ENCODE results near the gene RALGAPB. TPM values are rescaled to one million over a fixed set of nuclear protein-coding genes. Genes with fewer than 3 reads are reported as not detected.

Gene RALGAPB
- total RNA-seq, 4 donors from 2014 or later: 28.1 to 42.2 (median 34.7) TPM

DNA sequence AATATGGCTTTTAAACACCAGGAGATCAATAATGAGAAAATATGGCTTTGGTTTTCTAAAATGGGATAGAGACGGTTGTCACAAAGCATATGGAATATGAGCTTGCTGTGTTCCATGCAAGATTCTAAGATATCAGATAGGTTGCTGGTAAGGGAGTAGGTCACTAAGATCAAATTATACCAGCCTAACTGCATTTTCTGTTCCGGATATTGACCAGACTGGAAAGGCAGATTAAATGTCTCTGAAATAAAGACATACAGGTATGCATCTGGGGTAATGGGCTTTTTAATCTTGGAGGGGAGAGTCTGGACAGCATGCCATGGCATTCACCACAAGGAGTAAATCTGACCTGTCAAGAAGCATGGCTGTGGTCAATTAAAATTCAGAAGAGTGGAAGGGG is 73.1 kb downstream of the RALGAPB start:
- TF ChIP-seq, protein P1, sequence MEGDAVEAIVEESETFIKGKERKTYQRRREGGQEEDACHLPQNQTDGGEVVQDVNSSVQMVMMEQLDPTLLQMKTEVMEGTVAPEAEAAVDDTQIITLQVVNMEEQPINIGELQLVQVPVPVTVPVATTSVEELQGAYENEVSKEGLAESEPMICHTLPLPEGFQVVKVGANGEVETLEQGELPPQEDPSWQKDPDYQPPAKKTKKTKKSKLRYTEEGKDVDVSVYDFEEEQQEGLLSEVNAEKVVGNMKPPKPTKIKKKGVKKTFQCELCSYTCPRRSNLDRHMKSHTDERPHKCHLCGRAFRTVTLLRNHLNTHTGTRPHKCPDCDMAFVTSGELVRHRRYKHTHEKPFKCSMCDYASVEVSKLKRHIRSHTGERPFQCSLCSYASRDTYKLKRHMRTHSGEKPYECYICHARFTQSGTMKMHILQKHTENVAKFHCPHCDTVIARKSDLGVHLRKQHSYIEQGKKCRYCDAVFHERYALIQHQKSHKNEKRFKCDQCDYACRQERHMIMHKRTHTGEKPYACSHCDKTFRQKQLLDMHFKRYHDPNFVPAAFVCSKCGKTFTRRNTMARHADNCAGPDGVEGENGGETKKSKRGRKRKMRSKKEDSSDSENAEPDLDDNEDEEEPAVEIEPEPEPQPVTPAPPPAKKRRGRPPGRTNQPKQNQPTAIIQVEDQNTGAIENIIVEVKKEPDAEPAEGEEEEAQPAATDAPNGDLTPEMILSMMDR (IDR thresholded peaks at IDR 0.05; ENCODE audit: low read depth): no peak

DNA sequence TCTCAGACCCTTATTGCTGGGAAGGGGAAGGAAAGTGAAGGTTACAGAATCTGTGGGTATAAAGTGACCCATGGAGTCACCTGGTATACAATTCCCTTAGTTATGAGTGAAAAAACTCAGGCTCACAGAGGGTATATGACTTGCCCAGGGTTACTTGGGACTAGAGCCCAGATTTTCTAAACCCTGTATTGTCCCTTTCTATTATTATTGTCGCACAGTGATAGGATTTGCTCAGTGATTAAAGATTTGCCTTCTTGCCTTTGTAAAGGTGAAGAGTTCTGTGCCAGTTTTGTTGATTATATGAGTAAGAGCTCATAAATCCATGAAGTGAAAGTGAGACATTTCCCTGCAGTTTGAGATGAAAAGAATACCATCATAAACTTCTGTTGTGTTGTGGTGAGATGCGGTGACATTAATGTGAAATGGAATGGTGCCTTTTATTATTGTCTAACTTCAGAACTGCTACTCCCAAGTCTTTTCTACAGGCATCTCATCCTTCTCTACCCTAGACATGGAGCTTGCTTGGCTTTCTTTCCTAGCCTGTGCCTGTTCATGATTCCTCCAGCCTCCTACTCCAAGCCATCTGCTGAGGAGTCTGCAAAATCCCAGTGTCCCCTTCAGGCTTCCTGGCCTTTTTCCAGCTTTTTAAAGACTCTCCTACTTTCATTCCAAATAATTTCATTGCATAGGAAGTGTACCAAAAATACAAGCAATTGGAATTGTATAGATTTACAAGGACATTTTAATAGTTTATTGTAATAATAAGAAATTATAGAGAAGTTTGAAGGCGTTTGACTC is 74.8 kb downstream of the RALGAPB start:
- TF ChIP-seq, protein P1 (IDR thresholded peaks at IDR 0.05; ENCODE audit: low read depth): no peak

DNA sequence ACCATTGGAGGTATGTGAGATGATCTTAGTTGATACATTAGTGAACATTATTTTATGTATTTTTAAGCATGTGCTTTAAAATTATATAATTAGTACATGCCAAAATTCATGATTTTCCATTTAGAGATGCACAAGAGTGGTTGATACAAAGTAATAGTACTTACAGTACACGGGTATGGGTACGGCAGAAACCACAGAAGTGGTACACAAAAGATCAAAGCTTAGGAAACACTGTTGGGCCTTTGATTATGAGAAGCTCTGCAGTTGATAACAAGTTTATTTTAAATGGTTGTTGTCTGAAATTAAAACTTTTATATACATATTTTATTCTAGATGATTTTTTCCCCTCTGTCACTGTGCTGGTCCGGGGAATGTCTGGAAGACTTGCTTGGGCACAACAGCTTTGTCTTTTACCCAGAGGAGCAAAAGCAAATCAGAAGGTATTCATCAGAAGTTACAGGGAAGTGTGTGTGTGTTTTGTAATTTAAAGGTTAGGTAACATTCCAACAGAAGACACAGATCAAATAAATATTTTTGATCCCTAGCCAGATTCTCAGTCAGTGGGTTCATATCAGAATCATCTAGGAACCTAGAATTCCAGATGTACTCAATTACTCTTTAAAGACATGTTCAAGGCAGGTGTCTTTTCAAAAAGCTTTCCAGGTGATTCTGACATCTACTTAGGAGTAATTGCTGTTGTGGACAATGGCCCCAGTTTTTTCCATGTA is 75.9 kb downstream of the RALGAPB start:
- TF ChIP-seq, protein P1 (IDR thresholded peaks at IDR 0.05; ENCODE audit: low read depth): no peak

DNA sequence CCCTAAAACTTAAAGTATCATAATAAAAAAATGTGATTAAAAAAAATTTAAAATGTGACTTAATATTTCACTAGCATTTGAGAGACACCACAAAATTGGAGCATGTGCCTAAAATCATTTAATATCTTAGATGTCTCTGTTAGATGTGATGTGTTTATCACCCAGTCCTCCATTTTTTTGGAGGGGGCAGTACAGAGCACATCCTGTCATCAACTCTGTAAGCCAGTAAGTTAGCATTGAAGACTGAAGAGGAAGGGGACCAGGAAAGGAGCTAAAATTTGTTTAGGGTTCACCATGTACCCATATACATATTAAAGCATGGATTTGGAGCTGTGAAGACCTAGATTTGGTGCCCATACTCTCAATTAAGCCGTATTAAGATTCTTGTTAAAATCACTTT is 77.6 kb downstream of the RALGAPB start:
- TF ChIP-seq, protein P1 (IDR thresholded peaks at IDR 0.05; ENCODE audit: low read depth): no peak

DNA sequence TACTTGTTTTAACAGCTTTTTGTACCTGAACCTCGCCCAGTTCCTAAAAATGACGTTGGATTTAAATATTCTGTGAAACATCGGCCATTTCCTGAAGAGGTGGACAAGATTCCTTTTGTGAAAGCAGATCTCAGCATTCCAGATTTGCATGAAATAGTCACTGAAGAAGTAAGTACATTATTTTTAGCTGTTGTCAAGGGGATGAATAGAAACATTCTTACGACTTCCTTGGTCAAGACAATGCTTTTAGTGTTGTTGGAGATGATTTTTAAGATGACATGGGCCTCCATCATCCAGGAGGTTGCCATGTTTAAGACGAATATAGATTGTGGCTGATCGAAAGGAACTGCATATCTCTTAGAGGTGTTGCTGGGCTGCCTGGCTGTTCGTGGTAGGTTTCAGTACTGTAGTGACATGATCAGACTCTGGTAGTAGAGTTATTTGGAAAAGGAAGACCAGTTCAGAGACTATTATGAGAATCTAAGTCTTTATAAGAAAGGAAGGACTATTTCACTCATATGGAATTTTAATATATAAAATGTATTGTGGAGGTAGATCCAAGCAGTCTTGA is 78.5 kb downstream of the RALGAPB start:
- TF ChIP-seq, protein P1 (IDR thresholded peaks at IDR 0.05; ENCODE audit: low read depth): no peak

DNA sequence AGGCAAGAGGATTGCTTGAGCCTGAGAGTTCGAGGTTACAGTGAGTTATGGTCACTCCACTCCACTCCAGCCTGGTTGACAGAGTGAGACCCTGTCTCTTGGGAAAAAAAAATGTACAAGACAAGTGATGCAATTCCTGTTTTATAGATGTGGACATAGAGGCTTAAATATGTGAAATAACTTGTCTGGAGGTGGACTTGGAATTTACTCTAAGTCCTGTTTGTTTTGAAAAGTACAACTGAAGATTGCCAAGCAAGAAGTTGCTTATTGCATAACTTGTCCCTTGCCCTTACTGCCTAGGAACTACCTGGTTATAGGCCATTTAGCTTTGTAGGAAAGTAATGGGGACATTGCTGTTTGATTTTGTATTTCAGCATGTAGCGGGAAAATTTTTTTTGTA is 82.3 kb downstream of the RALGAPB start:
- TF ChIP-seq, protein P1 (IDR thresholded peaks at IDR 0.05; ENCODE audit: low read depth): no peak

DNA sequence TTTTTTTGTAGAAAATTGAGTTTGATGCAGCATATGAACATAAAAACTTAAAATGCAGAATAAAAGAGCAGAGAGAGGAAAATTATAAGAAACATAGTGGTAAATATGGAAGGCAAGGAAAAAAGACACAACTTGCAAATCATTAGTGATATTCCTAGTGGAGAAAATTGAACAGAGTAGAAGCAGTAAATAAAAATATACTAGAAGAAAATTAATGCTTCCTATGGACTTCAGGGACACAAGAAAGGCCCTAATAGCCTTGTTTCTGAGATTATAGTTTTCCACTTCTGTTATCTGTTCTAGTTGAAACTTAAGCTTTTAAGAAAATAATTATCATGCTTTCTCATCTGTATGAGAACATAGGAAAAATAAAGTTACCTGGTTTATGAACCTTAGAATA is 82.8 kb downstream of the RALGAPB start:
- TF ChIP-seq, protein P1 (IDR thresholded peaks at IDR 0.05; ENCODE audit: low read depth): no peak

Data from subcutaneous adipose tissue (tissue), 4 donors.